Stimulated activated CD4-positive, alpha-beta T cell treated with anti-CD3 and anti-CD28 coated beads, TNF-alpha, amount 100 ng/mL, for 48 hours (primary cell): Measurements from ENCODE around the gene ITGB6.

Source experiments
- DNase-seq, 3 donors: peaks; one replicate each; pipeline ENCODE4 v3.0.0-alpha.2; 2020; ENCODE audit warnings: low read depth in 3 of 3

Gene ITGB6, protein sequence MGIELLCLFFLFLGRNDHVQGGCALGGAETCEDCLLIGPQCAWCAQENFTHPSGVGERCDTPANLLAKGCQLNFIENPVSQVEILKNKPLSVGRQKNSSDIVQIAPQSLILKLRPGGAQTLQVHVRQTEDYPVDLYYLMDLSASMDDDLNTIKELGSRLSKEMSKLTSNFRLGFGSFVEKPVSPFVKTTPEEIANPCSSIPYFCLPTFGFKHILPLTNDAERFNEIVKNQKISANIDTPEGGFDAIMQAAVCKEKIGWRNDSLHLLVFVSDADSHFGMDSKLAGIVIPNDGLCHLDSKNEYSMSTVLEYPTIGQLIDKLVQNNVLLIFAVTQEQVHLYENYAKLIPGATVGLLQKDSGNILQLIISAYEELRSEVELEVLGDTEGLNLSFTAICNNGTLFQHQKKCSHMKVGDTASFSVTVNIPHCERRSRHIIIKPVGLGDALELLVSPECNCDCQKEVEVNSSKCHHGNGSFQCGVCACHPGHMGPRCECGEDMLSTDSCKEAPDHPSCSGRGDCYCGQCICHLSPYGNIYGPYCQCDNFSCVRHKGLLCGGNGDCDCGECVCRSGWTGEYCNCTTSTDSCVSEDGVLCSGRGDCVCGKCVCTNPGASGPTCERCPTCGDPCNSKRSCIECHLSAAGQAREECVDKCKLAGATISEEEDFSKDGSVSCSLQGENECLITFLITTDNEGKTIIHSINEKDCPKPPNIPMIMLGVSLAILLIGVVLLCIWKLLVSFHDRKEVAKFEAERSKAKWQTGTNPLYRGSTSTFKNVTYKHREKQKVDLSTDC

DNA sequence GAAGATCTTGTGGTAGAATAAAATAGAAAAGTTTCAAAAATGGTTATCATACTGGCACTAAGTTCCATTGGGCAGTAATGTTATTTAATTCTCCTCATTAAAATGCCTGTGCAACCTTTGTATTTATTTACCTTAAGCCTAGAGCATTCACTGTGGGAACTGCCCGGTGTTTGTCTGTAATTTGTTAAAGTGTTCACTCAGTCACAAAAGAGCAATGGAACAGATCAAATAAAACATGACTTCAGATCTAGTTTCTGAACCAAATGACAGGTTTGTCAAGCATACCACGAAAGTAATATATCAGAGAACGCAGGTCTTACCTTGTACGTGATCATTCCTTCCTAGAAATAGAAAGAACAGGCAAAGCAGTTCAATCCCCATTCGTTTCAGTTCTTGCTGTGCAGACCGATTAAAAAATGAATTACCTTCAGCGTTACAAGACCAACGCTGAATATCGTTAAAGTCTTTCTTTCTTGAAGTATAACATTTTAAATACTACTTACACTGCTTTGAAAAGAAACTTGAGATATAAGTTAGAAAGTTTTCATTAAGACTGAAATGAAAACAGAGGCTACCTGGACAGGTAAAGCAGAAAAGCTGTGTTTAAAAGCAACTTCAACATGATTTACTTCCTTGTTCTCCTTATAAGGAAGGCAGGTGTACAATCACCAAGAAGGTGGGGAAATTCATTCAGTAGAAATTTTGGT lies at the start of gene ITGB6:
ITGB6 (minus strand) TSS at position 590 of the 707 bp plus-strand sequence; CDS start at position 381, 209 bp downstream.
- no peak for DNase-seq

- no peak for DNase-seq
Measured at GRCh38 chr2:160247296-160248035, 47.4 kb upstream of the ITGB6 start.

DNA sequence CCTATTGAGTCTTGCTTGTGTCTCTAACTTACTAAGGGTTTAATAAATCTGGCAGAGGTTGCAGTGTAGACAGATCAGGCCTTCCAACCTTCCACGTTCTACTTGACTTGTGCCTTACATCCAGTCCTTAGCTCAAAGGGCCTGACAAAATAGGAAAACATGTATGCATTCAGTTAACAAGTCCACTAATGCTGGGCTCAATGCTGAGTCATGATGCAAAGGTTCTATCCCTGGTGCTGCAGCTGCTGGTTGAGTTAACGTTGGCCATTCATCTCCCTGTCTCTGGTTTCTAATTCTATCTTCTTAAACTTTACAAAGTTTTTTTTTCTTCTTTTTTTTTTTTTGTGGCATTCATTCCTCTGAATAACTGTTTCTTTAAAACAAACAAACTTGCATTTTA lies 46.3 kb upstream of the ITGB6 start:
- no peak for DNase-seq

- DNase-seq: no peak
Measured at GRCh38 chr2:160245614-160246155, 45.6 kb upstream of the ITGB6 start.

DNA sequence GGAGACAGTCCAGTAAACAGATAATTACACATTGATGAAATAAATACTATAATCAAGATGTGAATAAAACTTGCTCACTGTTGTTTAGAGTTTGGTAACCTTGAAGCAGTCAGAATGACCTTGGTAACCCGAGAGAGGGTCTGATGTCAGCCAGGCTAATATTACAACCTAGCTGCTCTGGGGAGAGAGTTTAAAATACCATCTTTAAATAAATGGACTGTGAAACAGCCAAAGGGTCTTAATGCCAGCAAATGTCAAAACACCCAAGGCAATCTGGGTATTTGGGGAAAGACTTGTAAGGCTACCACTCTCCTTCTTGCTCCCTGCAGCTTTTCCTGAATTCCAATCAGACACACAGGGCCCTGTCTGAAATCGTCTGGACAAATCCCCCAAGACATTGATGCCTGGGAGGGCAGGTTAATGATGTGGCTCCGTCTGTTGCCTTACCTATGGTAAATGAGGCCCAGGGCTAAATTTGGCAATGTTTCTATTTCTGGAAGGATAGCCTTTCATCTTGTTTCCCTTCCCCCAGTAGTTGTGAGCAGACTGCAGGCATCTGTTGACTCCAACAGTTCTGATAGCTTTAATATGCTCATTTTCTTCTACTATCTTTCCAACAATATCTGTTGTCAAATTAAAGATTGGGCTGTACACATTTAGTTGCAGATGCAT lies 43.0 kb upstream of the ITGB6 start:
- DNase-seq: no peak

DNA sequence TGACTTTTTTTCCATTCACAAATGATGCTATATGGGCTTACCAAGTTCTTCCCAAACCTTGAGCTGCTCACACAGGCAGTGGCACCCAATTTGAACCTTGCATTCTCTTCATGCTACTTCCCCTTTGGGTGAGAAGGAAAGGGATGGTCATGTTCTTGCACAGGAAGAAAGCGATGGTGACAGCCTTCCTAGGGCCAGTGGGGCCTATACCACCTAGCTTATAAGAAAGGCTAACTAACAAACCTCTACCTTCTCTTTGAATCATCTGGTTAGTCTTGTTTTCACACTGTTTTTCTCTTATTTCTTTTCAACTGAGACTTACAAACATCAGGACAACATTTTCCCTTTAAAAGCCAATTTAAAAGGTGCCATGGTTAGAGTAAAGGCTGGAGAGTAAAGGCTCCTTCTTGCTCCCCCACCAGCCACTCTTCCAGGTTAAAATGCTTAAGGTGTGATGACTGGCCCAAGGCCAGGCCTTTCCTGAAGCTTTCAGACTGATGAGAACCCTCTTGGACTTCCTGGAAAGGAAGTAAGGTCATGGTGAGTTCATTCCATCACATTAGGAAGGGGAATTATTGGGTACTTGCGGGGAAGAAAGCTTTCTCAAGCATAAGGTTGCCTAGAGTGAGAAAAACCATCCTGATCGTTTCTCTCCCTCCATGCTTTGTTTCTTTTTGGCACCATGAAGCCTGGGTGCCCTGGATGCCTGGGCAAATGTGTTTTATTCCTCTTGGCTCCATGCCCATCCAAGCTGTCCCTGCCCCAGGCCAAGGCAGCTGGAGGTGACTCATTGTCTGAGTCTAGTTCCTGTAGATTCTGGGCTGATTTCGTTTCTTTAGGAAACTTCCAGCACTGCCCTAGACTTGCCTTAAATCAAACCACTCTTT lies 41.4 kb upstream of the ITGB6 start:
- no peak for DNase-seq

GRCh38 chr2:160239436-160239835 lies 39.4 kb upstream of the ITGB6 start:
- no peak for DNase-seq

GRCh38 chr2:160238392-160238791 lies 38.3 kb upstream of the ITGB6 start:
- no peak for DNase-seq

- no peak for DNase-seq
Measured at GRCh38 chr2:160232905-160233475, 32.9 kb upstream of the ITGB6 start.

- no peak for DNase-seq
Measured at GRCh38 chr2:160229591-160229990, 29.5 kb upstream of the ITGB6 start.

GRCh38 chr2:160228141-160228917 lies 28.3 kb upstream of the ITGB6 start:
- no peak for DNase-seq

DNA sequence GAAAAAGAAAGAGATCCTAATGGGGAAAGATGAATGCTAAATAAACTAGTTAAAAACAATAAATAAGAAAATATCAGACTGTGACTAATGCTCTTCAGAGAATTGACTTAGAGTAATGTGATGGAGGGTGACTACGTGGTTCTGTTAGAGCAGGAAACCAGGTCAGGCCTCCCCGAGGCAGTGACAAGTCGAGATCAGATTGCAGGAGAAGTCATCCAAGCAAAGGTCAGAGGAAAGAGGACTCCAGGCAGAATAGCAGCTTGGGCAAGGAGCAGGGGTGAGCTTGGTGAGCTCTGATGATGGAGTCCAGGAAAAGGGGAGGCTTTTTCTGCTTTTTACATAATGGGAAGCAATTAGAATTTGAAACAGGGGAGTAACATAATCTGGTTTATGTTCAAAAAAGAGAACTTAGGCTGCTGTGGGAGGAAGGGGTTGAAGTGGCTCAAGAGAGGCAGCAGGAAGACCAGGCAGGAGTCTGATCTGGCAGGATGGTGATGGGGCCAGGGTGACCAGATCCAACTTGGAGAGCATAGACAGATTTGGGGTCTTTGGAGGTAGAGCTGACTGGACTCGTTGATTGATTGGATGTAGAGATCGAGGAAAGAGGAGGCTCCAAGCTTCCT lies 27.3 kb upstream of the ITGB6 start:
- no peak for DNase-seq

DNA sequence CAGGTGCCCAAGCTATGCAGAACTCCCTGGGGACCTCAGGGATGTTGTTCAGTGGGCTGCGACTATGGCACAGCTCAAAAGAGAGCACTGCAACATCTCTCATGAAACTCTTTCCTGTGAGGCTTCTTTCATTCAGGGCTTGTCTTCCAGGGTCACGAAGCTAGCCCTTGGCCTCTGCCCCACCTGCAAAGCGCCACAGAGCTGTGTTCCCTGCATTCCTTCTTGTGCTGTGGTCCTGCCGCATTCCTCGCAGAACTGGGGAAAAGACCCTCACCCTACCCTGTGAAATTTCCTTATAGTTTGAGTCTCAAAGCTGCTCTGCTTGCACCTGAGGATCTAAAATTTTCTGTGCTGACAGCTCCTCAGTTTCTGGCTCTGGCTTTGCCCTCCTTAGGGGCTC lies 26.3 kb upstream of the ITGB6 start:
- DNase-seq: no peak

DNA sequence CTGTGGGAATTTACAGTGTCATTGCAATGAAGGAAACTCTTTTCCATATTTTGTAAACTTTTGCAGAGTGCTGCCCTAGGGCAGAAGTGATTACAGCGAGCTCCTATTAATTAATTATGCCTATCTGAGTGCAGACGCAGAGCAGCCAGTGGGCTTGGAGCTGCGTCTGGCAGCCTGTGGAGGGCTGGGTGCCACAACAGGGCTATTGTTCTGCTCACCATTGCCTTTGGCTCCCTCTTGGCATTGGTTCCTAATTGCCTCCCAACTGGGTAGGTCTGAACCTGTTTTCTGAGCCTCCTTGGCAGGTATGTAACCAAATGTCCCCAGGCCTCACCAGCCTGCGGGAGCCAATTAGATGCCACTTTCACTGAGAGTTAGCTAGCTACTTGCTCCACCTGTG lies 25.6 kb upstream of the ITGB6 start:
- DNase-seq: no peak

DNA sequence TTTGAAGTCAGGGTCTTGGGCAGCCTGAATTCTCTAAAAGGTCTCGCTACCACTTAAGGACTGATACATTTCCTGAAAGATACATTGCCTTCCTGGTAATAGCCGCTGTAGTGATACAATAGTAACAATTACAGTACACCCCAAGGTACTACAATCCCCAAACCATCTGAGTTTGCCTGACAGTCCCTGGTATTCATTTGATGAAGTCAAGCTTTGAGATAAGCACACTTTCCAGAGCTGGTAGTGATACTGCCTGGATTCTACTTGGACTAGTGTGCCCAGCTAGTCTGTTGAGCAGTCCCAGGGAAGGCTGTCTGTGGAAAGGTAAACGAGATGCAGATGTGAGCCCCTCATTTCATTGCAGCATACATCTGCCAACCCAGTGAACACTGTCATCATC lies 24.4 kb upstream of the ITGB6 start:
- DNase-seq: no peak

GRCh38 chr2:160224060-160224459 lies 24.0 kb upstream of the ITGB6 start:
- peak in 1 of 3 donors; percentile 18 for DNase-seq

- DNase-seq: no peak
Measured at GRCh38 chr2:160223560-160223959, 23.5 kb upstream of the ITGB6 start.
